ENCODE results near the gene CASP12. TPM values are rescaled to one million over a fixed set of nuclear protein-coding genes. Genes with fewer than 3 reads are reported as not detected.

Gene CASP12
- total and polyA plus RNA-seq, 2 experiments from 2014 or later: not detected

DNA sequence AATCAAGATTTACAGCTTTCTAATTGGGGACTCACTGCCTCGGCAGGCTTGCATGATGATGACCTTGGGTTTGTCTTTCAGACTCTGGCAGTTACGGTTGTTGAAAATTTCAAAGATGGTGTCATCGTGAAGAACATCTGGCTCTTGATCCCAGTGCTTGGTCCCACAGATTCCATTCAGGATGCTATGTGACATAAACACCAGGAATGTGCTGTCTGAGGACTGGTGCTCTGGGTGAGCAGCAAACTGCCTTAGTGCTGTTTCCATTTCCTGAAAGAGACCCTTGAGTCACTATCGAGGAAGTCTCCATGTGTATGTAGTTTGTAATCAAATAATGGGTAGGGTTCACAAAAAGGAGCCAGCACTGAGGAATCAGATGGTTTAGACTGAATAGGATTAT lies 7.1 kb downstream of the CASP12 start (continued):
- TF ChIP-seq ZNF462 (CRISPR knock-in tag; IDR thresholded peaks at IDR 0.05) (no peak), NANOG (IDR thresholded peaks at IDR 0.05; ENCODE audit: borderline replicate concordance) (no peak), ZNF114 (CRISPR knock-in tag; IDR thresholded peaks at IDR 0.05) (no peak), EZH2 (IDR thresholded peaks at IDR 0.05; ENCODE audit: low read depth, unreplicated experiment) (no peak), JUNB (IDR thresholded peaks at IDR 0.05; ENCODE audit: unreplicated experiment) (no peak), CREB1 (CRISPR knock-in tag; IDR thresholded peaks at IDR 0.05; ENCODE audit: low read depth) (no peak), EZH2phosphoT487 (IDR thresholded peaks at IDR 0.05; ENCODE audit: unreplicated experiment) (no peak)
- TF ChIP-seq, protein P1, sequence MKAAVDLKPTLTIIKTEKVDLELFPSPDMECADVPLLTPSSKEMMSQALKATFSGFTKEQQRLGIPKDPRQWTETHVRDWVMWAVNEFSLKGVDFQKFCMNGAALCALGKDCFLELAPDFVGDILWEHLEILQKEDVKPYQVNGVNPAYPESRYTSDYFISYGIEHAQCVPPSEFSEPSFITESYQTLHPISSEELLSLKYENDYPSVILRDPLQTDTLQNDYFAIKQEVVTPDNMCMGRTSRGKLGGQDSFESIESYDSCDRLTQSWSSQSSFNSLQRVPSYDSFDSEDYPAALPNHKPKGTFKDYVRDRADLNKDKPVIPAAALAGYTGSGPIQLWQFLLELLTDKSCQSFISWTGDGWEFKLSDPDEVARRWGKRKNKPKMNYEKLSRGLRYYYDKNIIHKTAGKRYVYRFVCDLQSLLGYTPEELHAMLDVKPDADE (IDR thresholded peaks at IDR 0.05): no peak

DNA sequence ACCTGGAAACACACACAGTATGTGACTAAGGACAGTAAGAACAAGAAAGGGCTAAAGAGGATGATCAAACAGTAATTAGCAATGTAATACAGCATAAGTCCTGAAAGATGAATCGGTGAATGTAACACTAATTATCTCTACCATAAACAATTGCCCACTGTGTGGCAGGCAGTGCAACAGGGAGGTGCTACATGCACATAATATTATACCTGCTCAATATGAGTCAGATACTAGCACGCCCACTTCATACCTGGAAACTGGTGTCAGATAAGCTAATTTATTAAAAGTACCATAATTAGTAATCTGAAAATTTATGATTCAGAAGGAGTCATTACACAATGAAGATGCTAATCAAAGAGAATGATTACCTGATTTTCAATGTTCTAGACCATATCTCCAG lies 14.9 kb downstream of the CASP12 start:
- no peaks in the 10 kb centered on the region for H3K9me3 Mint-ChIP-seq
- no peaks in the 10 kb centered on the region for H3K79me2 ChIP-seq (replicated peaks; ENCODE audit: insufficient read depth)
- no peak overlapping the region for H3K4me3 Mint-ChIP-seq
- H3K4me3 ChIP-seq: no peak overlapping the region
- H3K36me3 ChIP-seq (ENCODE audit: insufficient read depth): no peaks in the 10 kb centered on the region
- H3K9me2 ChIP-seq (ENCODE audit: insufficient read depth): peaks cover 11% of the 10 kb centered on the region; the same call in 1 of the 2 replicates
- no peaks in the 10 kb centered on the region for H3K4me1 ChIP-seq (ENCODE audit: insufficient read depth)
- no peak overlapping the region for H2AFZ ChIP-seq
- no peaks in the 10 kb centered on the region for H3K27me3 ChIP-seq (ENCODE audit: insufficient read depth)
- H3F3A ChIP-seq (replicated peaks; ENCODE audit: low read depth): no peaks in the 10 kb centered on the region
- no peak overlapping the region for H3K4me2 ChIP-seq
- H3K27me3 Mint-ChIP-seq (ENCODE audit: insufficient read depth, low read depth, poor library complexity): peaks cover 7% of the 10 kb centered on the region
- H3K27ac Mint-ChIP-seq: no peak overlapping the region
- 0 out of 3 replicates have a peak, but pooled peaks cover 2% of the 10 kb centered on the region for H3K4me1 Mint-ChIP-seq
- DNase-seq (ENCODE audit: low spot score): no peak
- no peak for ATAC-seq
- no peaks in the 10 kb centered on the region for H4K20me1 ChIP-seq (replicated peaks; ENCODE audit: insufficient read depth)
- no peak overlapping the region for H3K27ac ChIP-seq (ENCODE audit: low read depth)
- no peaks in the 10 kb centered on the region for H3K36me3 Mint-ChIP-seq (ENCODE audit: low read depth)
- TF ChIP-seq POLR2AphosphoS5 (IDR thresholded peaks at IDR 0.05; ENCODE audit: low read depth): no peak
- no peak for TF ChIP-seq STAT1 (IDR thresholded peaks at IDR 0.05; ENCODE audit: unreplicated experiment)
- TF ChIP-seq, protein P1 (IDR thresholded peaks at IDR 0.05): no peak
- TF ChIP-seq JUNB (IDR thresholded peaks at IDR 0.05; ENCODE audit: unreplicated experiment): no peak
- TF ChIP-seq CREB1 (CRISPR knock-in tag; IDR thresholded peaks at IDR 0.05; ENCODE audit: low read depth): no peak
- no peak for TF ChIP-seq ZNF331 (CRISPR knock-in tag; IDR thresholded peaks at IDR 0.05; ENCODE audit: low read depth)
- TF ChIP-seq ZNF114 (CRISPR knock-in tag; IDR thresholded peaks at IDR 0.05): no peak
- TF ChIP-seq NANOG (IDR thresholded peaks at IDR 0.05; ENCODE audit: borderline replicate concordance): no peak
- TF ChIP-seq CTCF (conservative IDR thresholded peaks at IDR 0.05; ENCODE audit: low read depth in 2 of 2): no peak
- no peak for TF ChIP-seq EZH2phosphoT487 (IDR thresholded peaks at IDR 0.05; ENCODE audit: unreplicated experiment)

Data from GM23338 (cell line).